NOMO-1 treated with DMSO at 0.1 percent for 48 hours (cell line): Measurements from ENCODE around the gene ACP7.
A peak's percentile ranks its signal among the peaks of the same experiment; 100 is the strongest.
"Not testable (repeated sequence)": the region's sequence is repeated elsewhere in the genome, so short reads cannot be mapped to it uniquely, and the experiment has no call there.

ENCODE experiments used
- DNase-seq: peaks from one replicate; lab custom pipeline; 2025; ENCODE audit not compliant: unreplicated experiment; lab: John Stamatoyannopoulos, UW

ACP7 gene

DNA sequence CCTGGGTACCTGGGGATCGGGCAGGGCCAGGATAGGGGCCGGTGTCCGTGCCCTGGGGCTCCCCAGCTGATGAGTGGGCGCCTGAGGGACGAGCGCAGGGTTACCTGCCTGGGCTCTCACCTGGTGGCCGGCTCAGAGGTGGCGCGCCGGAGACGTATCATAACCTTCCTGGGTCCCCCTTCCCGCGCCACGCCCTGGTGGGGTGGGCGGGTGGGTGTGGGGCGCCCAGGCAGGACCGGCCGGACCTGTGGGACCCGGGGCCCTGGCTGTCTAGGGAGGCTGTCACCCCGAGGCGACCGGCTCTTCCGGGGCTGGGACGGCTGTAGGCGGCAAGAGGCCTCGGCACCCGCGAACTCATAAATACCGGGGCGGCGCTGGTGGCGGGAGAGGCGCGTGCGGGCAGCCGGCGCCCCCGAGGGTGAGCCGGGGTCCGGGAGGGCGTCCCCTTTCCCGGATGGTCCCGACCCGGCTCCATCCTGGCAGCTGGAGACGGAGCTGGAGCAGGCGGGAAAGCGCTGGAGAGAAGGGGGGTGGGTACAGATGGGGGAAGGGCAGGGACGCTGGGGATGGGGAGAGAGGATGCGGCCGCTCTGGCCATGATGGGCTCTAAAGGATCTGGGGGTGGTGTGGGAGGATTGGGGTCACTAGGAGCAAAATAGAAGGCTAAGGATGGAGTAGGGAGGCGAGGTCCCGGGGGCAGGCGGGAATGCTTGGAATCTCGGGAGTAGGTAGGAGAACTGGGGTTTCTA lies at the start of gene ACP7:
TSS of gene ACP7 (plus strand) at position 386 of the 749 bp plus-strand sequence. CDS start 902 bp downstream, outside the sequence.
- DNase-seq = no peak

DNA sequence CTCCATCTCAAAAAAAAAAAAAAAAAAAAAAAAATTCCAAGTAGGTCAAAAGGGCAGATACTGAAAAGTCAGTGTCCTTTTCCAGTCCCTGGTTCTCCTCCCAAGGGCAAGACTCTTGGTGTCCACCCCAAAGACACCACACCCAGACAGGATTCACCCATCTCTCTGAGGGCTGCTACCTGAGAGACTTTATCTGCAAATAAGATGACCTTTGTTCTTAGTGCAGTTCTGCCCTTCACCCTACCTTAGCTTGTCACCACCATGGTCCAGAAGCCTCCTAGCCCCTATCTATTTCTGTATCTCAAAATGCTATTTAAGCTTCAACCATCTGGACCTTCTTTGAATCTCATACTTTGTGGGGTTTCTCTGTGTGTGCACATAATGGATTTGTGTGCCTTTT lies 47.6 kb upstream of the ACP7 start:
- DNase-seq = no peak

DNA sequence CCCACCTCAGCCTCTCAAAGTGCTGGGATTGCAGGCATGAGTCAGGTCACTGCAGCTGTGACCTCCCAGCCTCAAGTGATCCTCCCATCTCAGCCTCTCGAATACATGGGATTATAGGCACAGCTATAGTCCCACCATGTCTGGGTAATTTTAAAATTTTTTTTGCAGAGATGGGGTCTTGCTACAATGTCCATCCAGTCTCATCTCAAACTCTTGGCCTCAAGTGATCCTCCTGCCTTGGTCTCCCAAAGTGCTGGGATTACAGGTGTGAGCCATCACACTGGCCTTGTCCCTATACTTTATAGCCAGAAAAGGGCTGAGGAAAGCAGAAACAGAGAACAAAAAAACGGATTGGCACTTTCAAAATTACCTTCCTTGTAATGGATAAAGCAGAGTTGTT lies 47.0 kb upstream of the ACP7 start:
- no peak for DNase-seq

DNA sequence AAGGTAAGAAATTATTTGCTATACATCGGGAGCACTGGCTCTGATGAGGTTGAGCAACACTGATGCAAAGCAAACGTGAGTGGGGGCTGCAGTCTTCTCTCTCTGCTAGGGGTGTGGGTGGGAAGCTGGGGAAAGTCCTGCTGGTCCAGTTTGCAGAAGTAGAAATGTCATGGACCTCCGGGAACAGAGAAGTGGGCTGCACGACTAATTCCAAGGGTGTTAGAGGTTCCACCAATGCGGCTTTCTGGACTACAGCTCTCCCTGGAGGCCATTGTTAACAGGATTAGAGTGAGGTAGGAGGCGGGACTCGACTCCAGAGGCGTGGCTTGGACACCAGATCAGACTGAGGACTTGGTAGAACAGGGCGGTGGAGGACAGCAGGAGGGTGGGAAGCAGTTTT lies 46.1 kb upstream of the ACP7 start:
- peak; percentile 23 for DNase-seq

GRCh38 chr19:39045506-39045905 lies 38.7 kb upstream of the ACP7 start:
- no peak for DNase-seq

GRCh38 chr19:39046037-39046821 lies 37.9 kb upstream of the ACP7 start:
- peak; percentile 11 for DNase-seq

DNA sequence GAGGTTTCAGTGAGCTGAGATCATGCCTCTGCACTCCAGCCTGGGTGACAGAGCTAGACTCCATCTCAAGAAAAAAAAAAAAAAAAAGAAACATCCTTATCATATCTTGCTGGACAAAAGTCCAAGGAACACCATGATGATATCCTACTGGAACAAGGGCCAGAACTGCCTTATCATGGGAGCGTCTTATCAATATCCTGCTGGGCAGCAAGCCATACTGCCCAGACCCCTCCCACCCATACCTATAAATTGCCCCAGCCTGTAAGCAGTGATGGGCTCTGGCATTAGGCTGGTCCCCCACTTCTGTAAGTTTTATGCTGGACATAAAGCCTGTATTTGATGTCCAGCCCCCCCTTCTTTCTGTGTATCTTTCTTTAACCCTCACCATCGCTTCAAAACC lies 37.1 kb upstream of the ACP7 start:
- DNase-seq = no peak

- peak; percentile 13 for DNase-seq
Measured at GRCh38 chr19:39052243-39052746, 31.9 kb upstream of the ACP7 start.

DNA sequence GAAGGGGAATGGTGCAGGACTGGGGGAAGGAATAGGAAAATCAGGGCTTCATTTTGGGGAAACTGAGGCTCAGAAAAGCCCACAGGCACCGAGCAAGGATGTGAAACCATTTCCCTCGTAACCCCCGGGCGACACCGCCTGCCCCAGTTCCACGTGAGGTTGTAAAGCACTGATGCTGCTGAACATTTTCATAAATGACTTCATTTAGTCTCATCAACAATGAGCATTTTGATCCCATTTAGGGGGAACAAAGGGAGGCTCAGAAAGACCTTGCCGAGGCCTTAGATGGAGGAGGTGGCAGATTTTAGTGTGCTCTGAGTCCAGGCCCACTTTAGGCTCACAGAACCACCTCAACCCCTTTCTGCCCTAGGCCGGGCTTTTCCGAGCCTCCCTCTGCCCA lies 31.3 kb upstream of the ACP7 start:
- DNase-seq = no peak

DNA sequence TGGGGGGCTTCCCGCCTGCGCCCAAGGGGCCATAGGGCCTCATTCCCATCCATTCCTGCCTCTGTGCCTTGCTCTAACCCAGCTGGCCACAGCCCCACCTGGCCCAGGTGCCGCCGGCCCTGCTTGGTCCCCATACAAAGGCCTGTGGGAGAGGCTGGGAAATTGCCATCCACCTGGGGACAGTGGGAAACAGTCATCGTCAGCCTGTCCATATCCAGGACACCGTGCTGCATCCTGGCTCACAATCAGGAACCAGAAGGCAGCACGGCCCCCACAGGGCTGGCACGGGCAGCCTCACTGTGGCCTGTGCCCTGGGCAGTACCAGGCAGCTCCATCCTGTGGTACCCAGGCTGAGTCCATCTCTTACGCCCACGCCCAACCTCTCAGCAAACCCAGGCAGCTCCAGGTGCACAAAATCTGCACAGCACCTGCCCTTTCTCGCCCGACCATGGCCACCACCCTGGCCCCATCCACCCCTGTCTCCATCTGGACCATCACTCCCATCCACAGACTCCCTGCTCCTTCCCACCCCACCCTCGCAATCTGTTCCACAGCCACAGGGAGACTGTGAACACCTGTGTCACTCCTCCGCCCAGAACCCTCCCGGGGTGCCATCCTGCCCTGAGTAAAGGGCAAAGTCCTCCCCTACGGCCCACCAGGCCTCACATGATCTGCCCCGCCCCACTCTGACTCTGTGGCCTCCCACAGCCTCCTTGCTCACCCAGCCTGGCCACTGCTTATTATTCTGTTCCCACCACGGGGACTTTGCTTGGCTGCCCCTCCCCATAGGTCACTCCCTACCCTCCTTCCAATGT lies 30.7 kb upstream of the ACP7 start:
- no peak for DNase-seq

DNA sequence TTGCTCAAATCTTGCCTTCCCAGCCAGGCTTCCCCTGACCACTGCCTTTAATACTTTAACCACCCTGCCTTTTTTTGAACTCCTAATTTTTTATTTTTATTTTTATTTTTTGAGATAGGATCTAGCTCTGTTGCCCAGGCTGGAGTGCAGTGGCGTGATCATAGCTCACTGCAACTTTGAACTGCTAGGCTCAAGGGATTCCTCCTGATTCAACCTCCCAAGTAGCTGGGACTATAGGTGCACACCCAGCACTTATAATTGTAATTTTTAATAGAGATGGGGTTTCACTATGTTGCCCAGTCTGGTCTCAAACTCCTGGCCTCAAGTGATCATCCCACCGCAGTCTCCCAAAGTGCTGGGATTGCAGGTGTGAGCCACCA lies 30.1 kb upstream of the ACP7 start:
- no peak for DNase-seq

GRCh38 chr19:39057615-39058014 lies 26.6 kb upstream of the ACP7 start:
- no peak for DNase-seq

DNA sequence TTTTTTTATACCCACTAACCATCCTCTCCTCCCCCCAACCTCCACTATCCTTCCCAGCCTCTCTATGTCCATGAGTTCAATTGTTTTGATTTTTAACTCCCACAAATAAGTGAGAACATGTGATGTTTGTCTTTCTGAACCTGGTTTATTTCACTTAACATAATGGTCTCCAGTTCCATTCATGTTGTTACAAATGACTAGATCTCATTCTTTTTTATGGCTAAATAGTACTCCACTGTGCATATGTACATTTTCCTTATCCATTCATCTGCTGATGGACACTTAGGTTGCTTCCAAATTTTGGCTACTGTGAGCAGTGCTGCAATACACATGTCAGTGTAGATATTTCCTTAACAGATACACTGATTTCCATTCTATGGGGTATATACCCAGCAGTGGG lies 24.9 kb upstream of the ACP7 start:
- DNase-seq = no peak

DNA sequence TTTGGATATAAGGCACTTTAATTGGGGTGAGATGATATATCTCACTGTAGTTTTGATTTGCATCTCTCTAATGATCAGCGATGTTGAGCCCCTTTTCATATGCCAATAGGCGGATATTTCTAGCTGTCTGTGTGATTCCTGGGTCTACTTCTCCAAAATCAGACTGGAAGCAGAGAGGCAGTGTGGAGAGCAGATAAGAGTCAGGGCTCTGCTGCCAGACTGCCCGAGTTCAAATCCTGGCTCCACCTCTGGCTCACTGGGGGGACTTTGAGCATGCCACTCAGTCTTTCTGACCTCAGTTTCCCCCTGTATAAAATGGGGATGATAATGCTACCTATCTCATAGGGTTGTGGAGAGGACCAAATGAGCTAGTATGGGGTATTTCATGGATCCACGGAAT lies 24.0 kb upstream of the ACP7 start:
- DNase-seq = no peak

DNA sequence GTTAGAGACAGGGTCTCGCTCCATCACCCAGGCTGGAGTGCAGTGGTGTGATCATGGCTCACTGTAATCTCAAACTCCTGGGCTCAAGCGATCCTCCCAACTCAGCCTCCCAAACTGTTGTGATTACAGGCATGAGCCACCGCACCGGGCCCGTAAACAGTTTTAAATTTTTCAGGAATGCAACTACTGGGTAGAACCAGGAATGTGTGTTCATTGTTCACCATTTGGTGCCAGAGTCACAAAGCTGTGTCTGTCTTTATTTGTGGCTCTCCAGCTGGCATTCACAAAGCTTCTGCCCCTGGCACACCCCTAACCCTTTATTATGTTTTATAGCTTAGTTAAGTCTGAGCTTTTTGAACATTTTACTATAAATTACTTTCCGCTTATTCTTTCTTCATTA lies 19.8 kb upstream of the ACP7 start:
- no peak for DNase-seq

- no peak for DNase-seq
Measured at GRCh38 chr19:39065928-39066327, 18.2 kb upstream of the ACP7 start.

- no peak for DNase-seq
Measured at GRCh38 chr19:39067104-39067503, 17.1 kb upstream of the ACP7 start.

DNA sequence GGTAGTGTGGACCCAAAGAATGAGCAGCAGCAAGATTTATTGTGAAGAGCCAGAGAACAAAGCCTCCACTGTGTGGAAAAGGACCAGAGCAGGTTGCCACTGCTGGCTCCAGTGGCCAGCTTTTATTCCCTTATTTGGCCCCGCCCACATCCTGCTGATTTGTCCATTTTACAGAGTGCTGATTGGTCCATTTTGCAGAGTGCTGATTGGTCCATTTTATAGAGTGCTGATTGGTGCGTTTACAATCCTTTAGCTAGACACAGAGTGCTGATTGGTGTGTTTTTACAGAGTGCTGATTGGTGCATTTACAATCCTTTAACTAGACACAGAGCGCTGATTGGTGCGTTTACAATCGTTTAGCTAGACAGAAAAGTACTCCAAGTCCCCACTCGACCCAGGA lies 15.9 kb upstream of the ACP7 start:
- not testable (repeated sequence) for DNase-seq

DNA sequence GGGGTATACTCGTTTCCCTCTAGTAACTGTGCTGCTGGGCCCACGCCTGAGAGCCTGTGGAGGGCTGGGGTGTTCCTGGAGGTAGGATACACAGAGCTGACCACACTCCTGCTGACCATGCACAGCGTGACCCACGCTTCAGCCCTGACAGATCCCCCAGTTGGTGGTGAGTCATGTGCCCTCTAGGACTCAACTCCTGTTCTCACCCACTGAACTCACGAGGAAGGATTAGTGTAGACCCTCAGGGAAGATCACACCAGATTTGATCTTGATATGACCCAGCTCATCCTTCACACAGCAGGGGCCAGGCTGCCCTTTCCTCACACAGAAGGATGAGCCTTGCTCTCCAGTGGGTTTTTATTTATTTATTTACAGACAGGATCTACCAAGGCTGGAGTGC lies 13.3 kb upstream of the ACP7 start:
- no peak for DNase-seq

DNA sequence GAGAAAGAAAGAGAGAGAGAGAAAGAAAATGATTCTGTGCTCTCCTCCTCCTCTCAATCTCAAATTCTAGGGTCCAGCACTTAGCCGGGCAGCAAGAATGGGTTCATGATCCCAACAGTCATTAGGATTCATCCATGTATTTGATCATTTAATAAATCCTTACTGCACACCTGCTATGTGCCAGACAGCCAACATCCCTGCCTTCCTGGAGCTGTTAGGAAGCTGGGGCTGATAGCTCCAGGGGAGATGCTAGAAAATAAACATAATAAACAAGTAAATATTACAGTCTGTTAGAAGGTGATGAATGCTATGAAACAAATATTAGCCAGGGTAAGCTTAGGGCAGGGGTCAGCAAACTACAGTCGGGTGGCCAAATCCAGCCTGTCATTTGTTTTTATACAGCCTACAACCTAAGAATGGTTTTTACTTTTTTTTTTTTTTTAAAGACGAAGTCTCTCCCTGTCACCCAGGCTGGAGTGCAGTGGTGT lies 9.9 kb upstream of the ACP7 start:
- no peak for DNase-seq

DNA sequence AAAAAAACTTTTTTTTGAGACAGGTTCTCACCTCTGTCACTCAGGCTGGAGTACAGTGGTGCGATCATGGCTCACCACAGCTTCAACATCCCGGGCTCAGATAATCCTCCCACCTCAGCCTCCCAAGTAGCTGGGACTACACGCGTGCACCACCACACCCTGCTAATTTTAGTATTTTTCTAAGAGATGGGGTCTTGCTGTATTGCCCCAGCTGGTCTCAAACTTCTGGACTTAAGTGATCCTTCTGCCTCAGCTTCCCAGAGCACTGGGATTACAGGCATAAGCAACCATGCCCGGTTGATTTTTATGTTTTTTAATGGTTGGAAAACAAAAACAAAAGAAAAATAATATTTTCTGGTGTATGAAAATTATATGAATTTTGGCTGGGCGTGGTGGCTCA lies 9.2 kb upstream of the ACP7 start:
- DNase-seq = no peak
